Head of caudate nucleus (tissue), 42 donors: ENCODE results near the gene IFNA7.
"Not testable (repeated sequence)": the region's sequence is repeated elsewhere in the genome, so short reads cannot be mapped to it uniquely, and the experiment has no call there.

Source experiments
- DNase-seq, 42 donors: peaks; one replicate each; pipeline versions ENCODE4 v3.0.0 to v3.0.0-alpha.2; 2020 to 2021; ENCODE audit warnings: mixed read lengths in 7 of 42
- intact Hi-C: fragments of 100-400 bp; cut with DNase I; formaldehyde crosslinking; loops from one replicate; pipeline ENCODE4 v1.15.0; 2022

The IFNA7 gene

DNA sequence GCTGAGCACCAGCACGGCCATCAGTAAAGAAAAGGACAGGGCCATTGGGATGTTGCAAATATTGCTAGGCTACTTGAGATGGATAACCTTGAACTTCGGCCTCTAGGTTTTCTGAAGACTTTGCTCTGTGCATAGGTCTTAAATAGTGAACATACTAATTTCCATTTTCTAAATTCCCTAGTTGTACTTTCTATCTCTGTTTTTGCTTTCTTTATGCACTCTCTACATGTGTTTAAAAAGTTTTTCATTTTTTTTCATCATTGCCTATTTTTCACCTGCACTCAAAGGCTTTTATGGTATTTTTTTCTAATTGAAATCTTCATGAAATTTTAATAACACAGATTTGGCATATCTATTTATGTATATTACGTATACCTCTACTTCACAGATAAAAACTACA lies 14.5 kb downstream of the IFNA7 start, which contains the start of gene IFNA4:
IFNA4 (minus strand) TSS at position 101 of the 400 bp plus-strand sequence; CDS start at position 45, 56 bp downstream.
- DNase-seq, intact Hi-C loops: not testable (repeated sequence)

DNA sequence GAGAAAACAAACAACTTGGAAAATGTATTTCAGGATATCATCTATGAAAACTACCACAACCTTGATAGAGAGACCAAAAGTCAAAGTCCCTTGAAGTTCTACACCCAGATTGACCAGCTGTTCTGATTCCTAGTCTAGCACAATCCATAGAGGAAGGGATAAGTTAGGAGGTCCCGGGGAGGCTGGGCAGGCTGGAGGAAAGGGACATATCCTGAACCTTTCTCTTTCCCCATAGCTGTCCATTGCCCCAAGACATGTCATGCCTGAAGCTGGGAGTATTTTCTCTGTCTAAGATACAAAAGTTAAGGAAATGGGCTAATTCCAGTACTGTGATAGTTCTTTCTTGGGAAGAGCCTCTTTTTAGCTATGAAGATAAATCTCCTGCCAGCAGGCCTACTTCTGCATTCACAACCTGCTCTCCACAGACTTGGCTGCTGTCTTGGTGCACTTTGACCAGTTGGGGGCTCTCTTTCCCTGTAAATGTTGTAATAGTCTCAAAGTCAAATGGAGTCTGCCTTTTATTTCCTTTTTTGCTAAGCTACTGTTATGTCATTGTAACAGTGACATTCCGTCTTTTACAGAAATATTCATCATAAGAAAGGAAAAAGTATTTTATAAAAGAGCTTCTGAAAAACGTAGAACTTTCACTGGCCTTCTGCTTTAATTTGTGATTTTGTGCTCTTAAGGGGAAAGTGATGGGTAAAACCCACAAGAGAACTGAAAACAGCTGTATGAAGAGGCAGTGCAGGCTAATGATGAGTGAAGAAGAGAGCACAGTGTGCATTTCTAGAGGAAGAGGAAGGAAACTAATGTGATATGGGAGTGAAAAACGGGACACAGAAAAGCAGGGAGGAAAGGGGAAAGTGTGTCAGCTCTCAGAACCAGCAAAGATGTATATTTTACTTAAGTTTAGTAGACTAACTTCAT lies 18.9 kb downstream of the IFNA7 start:
- intact Hi-C loops = not testable (repeated sequence)
- DNase-seq = peak in 8 of 42 donors; percentile 2 to 56 (median 14)

DNA sequence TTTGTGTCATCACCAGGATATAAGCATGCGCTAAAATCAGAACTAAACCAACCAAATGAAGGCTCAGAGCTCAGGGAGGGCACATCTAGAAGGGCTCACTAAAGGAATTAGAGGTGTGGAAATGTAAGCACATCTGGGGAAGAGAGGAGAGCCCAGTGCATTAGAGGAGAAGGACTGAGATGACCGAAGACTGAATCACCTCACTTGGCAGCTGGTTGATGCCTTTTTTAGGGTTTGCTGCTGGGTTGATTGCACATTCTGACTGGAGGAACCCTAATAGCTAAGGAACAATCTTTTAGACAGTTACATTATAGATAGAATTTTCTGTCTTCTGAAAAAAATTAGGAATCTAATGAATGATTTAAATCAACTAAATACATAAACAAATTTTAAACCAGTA lies 27.3 kb downstream of the IFNA7 start:
- no peak for DNase-seq
- intact Hi-C loops = no loop called here

DNA sequence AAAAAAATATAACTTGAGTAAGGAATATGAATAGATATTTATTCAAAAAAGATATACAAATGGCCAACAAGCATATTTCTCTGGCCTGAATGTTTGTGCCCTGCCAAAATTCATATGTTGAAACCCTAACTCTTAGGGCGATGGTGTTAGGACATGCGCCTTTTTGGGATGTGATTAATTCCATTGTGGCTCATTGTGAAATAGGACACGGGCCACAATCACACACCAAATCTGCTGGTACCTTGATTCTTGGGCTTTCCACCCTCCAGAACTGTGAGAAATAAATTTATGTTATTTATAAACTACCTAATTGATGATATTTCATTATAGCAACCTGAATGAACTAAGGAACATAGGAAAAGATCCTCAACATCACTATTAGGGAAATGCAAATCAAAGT lies 29.8 kb downstream of the IFNA7 start:
- intact Hi-C loops = no loop called here
- no peak for DNase-seq

DNA sequence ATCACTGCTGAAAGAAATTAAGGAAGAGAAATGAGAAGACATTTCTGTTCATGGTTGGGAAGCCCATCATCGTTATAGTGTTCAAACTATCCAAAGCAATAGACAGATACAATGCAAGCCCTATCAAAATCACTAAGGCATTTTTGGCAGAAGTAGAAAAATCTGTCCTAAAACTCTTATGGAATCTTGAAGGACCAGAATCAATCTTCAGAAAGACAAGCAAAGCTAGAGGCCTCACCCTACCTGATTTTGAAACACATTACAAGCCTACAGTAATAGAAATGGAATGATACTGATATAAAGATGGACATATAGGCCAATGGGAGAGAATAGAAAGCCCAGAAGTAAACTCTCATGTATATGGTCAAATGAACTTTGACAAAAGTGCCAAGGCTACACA lies 30.7 kb downstream of the IFNA7 start:
- DNase-seq = no peak
- intact Hi-C loops = no loop called here

DNA sequence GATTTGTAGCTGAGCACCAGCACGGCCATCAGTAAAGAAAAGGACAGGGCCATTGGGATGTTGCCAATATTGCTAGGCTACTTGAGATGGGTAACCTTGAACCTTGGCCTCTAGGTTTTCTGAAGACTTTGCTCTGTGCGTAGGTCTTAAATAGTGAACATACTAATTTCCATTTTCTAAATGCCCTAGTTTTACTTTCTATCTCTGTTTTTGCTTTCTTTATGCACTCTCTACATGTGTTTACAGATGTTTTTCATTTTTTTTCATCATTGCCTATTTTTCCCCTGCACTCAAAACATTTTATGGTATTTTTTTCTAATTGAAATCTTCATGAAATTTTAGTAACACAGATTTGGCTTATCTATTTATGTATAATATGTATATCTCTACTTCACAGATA lies 35.4 kb downstream of the IFNA7 start, which contains the start of gene IFNA21:
IFNA21 (minus strand) TSS at position 101 of the 400 bp plus-strand sequence; CDS start at position 53, 48 bp downstream.
- intact Hi-C loops, DNase-seq: not testable (repeated sequence)

DNA sequence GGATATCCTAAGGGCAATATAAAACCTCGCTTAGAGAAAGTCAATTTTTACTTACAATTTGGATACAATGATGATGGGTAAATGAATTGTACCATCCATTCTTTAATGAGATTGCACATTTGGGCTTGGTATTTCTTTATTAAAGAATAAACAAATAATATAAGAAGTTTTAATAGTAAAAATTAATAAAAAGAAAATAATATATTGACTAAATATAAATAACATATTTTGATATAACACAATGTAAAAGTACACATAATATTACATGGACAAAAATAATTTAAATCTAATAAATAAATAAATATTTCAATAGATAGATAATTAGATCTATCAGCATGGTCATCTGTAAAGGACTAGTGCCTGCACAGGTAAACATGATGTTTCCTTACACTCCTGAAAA lies 36.5 kb downstream of the IFNA7 start:
- intact Hi-C loops = no loop called here
- DNase-seq = no peak

DNA sequence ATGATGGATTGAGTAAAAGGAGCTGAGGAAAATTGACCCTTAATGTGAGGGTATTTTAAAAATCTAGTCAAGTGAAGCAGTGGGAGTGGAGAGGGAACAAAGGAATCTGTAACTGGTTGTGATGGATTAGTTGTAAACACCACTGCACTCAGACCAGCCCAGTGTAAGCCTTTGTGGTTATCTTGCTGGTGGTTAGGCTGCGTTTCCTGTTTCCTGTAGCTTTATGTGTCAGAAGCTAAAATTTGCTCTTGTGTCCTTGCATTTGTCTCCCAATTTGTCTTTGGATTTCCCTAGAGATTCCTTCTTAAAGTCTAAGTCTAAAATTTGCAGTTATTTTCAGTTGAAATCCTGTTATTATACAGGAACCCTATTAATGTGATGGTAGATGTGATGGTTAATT lies 41.8 kb downstream of the IFNA7 start:
- no peak for DNase-seq
- intact Hi-C loops = no loop called here

DNA sequence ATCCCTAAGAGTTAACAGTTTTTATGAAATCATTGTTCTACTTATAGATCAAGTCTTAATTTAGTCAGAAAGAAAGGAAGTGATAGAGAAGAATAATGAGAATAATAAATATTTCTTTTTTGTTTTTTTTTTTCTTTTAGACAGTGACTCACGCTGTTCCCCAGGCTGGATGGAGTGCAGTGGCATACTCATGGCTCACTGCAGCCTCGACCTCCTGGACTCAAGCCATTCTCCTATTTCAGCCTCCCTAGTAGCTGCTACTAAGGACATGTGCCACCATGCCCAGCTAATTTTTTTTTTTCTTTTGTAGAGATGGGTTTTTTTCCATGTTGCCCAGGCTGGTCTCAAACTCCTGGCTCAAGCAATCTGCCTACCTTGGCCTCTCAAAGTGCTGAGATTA lies 46.5 kb downstream of the IFNA7 start:
- intact Hi-C loops = no loop called here
- DNase-seq = no peak

DNA sequence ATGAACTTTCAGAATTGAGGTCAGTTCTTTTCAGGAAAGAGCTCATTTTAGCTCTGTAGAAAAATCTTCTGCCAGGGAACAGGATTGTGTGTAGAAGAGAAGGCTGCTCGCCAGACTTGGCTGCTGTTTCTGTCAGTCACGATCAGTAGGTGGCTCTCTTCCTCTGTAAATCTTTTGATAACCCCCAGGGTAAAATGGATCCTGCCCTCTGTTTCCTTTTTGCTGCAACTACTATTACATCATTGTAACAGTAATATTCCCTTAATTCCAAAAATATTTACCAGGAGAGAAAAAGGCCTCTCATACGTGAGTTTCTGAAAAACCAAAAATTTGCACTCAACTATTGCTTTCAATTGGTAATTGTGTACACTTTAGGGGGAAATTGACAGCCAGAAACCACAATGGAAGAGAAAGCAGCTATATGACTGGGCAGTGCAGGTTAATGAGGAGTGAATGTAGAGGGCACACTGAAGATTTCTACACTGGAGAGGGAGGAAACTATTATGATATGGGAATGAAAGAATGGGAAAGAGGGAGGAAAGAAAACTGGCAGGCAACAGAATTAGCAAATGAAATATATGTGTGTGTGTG lies 47.9 kb downstream of the IFNA7 start:
- intact Hi-C loops = no loop called here
- DNase-seq = peak in 29 of 42 donors; percentile 3 to 68 (median 26)

DNA sequence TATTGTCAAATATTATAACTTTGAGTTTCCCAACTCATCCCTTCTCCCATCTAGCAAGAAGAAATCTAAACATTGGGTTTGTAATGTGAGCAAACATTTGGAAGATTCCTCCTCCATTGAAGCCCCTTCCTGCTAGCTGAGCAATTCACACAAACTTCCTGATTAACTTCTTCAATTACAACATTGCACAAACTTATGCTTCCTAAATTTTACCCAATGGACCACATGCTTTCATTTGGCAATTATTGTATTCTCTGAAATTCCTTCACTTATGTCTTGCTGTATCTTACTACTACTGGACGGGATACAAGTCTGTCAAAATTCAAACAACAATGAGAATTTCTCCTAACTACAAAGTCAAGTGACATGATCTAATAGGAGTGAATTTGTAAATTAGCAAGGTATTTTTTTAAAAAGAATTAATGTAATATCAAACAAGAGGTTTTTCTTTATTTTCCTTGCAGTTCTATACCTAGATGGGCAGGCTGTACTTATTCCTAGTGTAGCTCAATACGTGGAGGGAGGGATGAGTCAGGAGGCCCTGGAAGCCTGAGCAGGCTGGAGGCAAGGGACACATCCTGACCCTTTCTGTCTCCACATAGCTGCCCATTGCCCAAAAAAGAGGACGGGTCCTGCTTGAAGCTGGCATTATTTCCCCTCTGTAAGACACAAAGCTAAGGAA lies 48.5 kb downstream of the IFNA7 start:
- DNase-seq = peak in 4 of 42 donors; percentile 3 to 10 (median 6)

More for the DNA sequence above, 48.5 kb downstream of the IFNA7 start:
- intact Hi-C loops = no loop called here
